Spleen (tissue), 7 donors: ENCODE data around the gene GRK5.

ENCODE experiments used
- POLR2A ChIP-seq, 3 donors: fragments of 450-650 bp; IDR thresholded peaks; one replicate each; pipeline ENCODE4 v1.5.1; 2017; ENCODE audit warnings: antibody characterized with exemption in 3 of 3, mild to moderate bottlenecking in 1 of 3
- POLR2AphosphoS5 ChIP-seq, 3 donors: sonication (generic); formaldehyde crosslinking; IDR thresholded peaks; one replicate each; pipeline ENCODE4 v1.5.1; 2017; ENCODE audit warnings: antibody characterized with exemption in 3 of 3
- TF ChIP-seq, protein P1 (sequence below), 11 experiments: fragments of 200-600 bp in 7 of 11; fragments of 450-650 bp in 4 of 11; sonication (generic) in 4 of 11; IDR thresholded peaks in 8 of 11; conservative IDR thresholded peaks in 3 of 11; 1 replicate in 7 of 11; 2 replicates in 4 of 11; pipeline versions ENCODE4 v1.4.0 to v1.8.0; 2016 to 2021; ENCODE audit warnings: antibody characterized with exemption in 11 of 11, inconsistent platforms in 4 of 11, mild to moderate bottlenecking in 1 of 11
- donor health status: DM: no; HTN: no; CAD: no; lungs with moderate emphysema.
- donor health status: DM: no; HTN: no; CAD: no.
- donor health status: DM: no; HTN: no; CAD: no.

DNA sequence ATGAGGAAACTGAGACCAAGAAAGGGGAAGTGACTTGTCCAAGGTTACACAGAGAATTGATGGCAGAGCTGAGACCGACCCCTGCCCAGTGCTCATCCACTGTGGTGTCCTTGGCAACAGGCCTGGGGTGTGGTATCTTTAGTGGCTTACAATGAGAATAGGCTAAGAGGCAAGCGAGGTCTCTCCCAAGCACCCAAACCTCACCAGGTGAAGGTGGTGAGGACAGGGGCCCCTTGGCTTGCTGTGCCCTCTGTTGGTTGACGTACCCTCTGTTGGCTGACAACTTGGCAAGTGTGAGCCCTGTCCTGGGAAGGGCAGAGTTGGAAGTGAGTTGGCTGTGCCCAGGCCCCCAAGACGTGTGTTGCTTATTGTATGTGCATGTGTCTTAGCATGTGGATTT, 166.9 kb downstream of the GRK5 start:
- no peak for TF ChIP-seq POLR2AphosphoS5 (IDR thresholded peaks at IDR 0.05)
- TF ChIP-seq, protein P1, sequence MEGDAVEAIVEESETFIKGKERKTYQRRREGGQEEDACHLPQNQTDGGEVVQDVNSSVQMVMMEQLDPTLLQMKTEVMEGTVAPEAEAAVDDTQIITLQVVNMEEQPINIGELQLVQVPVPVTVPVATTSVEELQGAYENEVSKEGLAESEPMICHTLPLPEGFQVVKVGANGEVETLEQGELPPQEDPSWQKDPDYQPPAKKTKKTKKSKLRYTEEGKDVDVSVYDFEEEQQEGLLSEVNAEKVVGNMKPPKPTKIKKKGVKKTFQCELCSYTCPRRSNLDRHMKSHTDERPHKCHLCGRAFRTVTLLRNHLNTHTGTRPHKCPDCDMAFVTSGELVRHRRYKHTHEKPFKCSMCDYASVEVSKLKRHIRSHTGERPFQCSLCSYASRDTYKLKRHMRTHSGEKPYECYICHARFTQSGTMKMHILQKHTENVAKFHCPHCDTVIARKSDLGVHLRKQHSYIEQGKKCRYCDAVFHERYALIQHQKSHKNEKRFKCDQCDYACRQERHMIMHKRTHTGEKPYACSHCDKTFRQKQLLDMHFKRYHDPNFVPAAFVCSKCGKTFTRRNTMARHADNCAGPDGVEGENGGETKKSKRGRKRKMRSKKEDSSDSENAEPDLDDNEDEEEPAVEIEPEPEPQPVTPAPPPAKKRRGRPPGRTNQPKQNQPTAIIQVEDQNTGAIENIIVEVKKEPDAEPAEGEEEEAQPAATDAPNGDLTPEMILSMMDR (IDR thresholded peaks at IDR 0.05 in 8 of 11, conservative IDR thresholded peaks at IDR 0.05 in 3 of 11): no peak
- no peak for TF ChIP-seq POLR2A (IDR thresholded peaks at IDR 0.05)
